HG03469 (cell line): ENCODE measurements around the gene BICRAL.
"Not testable (repeated sequence)": the region's sequence is repeated elsewhere in the genome, so short reads cannot be mapped to it uniquely, and the experiment has no call there.

ENCODE experiments used
- ATAC-seq: cut with Tn5 transposase; IDR thresholded peaks from one replicate; pipeline ENCODE4 v1.9.1; 2021; ENCODE audit warnings: mild to moderate bottlenecking, moderate library complexity, moderate number of reproducible peaks; ENCODE audit not compliant: unreplicated experiment

The BICRAL gene

DNA sequence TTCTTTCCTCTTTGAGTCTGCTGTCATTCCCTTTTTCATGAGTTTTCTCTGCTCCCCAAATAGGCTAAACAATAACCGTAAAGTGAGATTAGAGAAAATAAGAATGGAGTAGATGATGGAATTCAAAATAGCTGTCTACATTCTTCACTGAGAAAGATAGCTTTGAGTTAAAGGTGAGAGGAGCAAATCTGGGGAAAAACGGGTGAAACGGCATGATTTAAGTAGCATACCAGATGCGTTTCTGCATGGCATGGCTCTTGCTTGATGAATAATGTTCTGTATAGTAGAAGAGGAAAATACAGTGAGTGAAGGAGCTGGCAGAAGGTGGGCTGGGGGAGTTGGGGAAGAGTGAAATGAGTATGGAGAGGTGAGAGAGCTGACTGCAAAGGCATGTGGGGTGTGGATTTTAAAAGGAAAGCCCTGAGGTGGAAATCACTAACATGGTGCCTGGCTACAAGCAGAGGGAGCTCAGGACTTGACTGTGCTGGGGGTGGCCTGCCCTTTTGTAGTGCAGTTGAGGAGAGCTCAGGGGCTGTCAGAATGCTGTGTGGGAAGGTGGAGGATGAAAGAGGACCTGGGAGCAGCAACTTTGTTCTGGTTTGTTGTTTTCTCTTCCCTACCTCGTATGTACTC, 8.8 kb downstream of the BICRAL start:
- ATAC-seq: no peak

DNA sequence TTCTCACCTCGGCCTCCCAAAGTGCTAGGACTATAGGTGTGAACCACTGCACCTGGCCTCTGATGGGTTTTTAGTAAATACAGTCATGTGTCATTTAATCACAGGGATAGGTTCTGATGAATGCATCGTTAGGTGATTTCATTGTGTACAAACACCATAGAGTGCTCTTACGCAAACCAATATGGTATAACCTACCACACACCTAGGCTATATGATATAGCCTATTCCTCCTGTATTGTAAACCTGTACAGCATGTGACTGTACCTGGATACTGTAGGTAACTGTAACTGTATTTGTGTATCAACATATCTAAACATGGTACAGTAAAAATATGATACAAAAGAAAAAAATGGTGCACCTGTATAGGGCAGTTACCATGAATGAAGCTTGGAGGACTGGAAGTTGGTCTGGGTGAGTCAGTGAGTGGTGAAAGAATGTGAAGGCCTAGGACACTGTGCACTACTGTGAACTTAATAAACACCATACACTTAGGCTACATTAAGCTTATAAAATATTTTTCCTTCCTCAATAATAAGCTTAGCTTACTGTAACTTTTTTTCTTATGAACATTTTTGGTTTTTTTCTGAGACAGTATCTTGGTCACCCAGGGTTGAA, 10.0 kb downstream of the BICRAL start:
- no peak for ATAC-seq

DNA sequence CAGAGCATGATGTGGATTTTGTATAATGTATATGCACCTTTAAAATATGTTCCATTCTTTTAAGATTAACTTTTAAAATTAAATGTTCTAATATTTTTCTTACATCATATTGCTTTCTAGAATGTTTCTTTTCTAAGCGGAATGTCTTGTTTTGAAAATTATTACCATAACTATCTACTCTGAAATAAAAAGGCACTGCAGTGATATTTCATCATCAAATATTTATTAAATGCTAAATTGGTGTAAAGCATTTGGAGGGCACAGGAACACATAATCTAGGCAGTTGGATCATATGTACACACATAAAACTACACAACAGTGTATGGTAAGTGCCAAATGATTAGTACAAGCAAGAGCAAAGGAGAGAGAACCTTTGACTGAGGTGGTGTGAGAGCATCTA, 13.8 kb downstream of the BICRAL start:
- no peak for ATAC-seq

DNA sequence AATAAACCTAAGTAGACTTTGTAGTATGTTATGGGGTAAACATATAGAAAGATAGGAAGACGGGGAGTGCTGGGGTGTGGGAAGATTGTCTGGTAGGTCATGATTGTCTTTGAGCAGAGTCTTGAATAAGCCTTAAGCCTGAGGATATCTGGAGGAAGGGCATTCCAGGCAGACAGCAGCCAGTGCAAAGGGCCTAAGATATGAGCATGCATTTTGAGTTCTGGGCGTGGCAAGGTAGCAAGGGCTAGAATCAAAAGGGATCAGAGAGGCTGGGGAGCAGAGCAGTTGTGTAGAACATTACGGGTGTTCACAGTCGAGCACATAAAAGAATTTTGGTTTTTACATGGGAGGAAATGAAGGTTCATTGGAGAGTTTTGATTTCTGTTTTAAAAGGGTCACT, 14.3 kb downstream of the BICRAL start:
- ATAC-seq: no peak

DNA sequence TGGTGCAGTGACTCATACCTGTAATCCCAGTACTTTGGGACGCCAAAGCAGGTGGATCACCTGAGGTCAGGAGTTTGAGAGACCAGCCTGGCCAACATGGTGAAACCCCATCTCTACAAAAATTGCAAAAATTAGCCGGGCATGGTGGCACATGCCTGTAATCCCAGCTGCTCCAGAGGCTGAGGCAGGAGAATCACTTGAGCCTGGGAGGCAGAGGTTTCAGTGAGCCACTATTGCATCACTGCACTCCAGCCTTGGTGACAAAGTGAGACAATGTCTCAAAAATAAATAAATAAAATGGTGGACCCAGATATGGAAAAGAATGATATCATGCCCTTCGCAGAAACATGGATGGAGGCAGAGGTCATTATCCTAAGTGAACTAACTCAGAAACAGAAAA, 15.8 kb downstream of the BICRAL start:
- ATAC-seq: not testable (repeated sequence)

DNA sequence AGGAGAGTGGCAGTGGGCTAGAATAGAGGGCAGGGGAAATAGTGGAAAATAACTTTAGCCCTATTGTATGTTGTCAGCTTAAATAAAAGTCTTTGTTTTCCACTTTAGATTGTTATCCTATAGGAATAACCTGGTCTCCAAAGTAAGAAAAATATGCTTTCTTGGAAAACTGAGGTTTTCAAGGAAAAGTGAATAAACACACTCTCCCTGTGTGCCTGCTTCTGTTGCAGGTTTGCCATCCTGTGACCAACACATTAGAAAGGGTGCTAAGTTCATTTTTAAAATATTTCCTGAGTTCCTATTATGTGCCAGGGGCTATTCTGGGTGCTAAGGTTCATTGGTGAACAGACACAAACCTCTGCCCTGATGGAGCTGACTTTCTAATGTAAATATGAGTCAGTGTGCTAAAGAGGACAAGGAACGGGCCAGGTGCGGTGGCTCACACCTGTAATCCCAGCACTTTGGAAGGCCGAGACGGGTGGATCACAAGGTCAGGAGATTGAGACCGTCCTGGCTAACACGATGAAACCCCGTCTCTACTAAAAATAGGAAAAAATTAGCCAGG, 23.5 kb downstream of the BICRAL start:
- no peak for ATAC-seq

DNA sequence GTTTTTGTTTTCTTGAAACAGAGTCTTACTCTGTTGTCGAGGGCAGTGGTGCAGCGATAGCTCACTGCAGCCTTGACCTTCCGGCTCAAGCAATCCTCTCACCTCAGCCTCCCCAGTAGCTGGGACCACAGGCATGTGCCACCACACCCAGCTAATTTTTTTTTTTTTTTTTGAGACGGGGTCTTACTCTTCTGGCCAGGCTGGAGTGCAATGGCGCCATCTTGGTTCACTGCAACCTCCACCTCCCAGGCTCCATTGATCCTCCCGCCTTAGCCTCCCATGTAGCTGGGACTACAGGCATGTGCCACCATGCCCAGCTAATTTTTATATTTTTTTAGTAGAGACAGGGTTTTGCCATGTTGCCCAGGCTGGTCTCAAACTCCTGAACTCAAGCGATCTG, 24.5 kb downstream of the BICRAL start:
- ATAC-seq: not testable (repeated sequence)

DNA sequence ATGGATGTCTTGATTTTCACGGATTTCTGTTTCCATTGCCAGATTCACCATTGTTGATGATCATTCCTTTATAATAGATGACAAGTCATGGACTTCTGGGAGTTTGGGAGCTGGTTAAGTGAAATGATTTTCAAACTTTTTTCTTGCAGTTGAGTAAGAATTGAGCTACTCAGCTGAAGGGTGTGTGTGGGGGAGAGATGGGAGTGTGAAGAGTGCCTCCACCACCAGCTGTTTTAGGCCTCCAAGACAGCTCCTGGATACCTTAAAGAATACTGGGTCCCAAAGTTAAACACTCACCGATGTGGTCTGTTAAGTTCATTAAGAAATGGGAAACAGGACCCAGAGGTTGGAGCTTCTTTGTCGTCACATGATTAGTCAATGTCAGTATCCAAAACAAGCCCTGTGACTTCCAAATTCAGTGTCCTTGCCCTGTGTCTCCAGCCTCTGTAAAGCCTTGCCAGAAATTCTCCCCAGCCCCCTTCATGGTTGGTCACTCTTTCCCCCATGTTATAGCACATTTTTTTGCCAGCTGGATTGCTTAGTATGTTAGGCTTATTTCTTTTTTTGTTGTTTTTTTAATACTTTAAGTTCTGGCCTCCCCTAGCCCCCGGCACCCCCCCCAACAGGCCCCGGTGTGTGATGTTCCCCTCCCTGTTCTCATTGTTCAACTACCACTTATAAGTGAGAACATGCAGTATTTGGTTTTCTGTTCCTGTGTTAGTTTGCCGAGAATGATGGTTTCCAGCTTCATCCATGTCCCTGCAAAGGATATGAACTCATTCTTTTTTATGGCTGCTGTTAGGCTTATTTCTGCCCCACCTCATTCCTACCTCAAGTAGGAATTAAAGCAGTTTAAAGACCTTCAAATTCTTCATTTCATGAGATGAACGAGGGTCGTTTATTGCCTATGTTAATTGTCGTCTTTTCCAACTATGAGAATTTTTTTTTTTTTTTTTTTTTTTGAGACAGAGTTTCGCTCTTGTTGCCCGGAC, 26.9 kb downstream of the BICRAL start:
- ATAC-seq: no peak

DNA sequence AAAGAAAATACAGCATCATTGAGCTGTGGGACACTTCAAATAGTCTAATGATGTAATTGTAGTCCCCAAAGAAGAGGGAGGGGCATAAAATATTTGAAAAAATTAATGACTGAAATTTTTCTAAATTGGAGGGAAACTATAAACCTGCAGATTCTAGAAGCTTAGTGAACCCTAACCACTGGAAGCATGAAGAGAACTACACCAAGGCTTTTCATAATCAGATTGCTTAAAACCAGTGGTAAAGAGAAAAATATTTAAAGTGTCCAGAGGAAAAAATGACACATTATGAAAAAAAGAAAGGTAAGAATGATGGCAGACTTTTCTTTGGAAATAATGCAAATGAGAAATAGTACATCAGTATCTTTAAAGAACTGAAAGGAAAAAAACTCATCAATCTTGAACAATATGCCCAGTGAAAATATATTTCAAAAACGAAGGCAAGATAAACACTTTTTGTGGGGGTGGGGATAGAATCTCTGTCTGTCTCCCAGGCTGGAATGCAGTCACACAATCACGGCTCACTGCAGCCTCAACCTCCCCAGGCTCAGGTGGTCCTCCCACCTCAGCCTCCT, 31.3 kb downstream of the BICRAL start:
- no peak for ATAC-seq

DNA sequence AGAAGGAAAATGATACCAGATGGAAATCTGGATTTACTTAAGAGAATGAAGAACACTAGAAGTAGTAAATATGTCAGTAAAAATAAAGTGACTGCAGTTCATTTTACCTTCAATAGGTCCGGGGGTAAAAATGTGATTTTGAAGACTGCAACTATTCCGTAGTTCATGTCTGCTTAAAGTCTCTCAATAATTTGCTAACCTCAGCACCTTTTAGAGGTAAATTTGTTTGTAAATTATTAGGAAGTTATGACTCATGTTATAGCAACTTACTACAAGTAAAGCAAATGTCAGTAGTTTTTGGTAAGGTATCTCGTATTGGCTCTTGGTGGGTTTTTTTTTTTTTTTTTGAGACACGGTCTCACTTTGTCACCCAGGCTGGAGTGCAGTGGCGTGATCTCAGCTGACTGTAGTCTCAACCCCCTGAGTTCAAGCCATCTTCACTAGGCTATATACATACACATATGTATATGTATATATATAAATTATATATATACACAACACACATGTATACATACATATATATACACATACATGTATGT, 32.1 kb downstream of the BICRAL start:
- ATAC-seq: no peak

DNA sequence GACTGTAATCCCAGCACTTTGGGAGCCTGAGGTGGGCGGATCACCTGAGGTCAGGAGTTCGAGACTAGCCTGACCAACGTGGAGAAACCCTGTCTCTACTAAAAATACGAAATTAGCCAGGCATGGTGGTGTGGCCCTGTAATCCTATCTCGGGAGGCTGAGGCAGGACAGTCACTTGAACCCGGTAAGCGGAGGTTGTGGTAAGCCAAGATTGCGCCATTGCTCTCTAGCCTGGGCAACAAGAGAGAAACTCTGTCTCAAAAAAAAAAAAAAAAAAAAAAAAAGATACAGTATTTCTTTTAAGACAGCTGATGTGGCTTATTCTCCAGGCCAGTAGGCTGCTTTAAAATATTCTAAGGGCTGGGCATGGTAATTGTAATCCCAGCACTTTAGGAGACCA, 33.9 kb downstream of the BICRAL start:
- ATAC-seq: not testable (repeated sequence)

DNA sequence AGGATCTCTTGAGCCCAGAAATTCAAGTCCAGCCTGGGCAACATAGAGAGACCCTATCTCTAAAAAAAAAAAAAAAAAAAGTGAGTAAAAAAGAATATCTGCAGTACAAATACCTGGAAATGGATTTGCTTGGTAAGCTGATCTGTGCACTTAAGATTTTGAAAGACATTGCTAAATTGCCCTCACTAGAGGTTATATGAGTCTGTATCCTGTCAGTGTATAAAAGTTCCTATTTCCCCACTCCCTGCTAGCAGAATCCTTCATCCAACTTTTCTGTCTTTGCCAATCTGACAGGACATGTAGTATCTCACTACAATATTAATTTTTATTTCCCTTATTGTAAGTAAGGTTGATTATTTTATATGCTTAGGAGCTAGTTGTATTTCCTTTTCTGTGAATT, 36.1 kb downstream of the BICRAL start:
- ATAC-seq: no peak

DNA sequence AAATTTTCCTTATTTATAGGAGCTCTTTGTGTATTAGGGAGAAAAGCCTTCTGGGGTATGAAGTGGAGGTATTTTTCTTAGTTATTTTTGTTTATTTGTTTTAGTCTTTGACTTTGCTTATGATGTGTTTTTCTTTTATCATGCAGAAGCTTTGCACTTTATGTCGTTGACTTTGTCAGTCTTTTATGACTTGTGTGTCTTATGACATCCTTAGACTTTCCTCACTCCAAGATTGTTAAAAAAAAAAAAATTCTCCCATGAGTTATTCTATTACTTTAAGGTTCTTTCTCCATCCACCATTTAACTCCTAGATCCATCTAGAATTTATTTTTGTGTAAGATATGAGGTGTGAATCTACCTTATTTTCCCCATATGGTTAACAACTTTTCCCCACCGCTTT, 36.6 kb downstream of the BICRAL start:
- ATAC-seq: no peak

DNA sequence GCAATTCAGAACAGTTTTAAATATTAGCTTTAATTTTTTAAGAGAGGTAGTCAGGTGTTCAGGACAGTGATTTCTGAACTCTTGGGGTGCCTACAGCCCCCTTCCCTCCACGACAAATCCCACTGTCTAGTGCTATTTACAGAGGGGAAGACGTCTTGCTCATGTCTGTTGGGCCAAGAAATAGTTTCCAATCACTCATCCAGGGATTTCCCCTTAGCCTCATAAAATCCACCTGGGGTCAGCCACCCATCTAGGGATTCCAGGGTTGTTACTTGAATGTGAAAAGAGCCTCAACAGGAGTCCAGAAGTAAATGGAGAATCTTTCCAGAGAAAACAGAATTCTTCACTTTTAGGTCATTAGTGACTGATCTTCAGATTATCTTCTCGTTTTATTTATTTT, 37.0 kb downstream of the BICRAL start:
- no peak for ATAC-seq

DNA sequence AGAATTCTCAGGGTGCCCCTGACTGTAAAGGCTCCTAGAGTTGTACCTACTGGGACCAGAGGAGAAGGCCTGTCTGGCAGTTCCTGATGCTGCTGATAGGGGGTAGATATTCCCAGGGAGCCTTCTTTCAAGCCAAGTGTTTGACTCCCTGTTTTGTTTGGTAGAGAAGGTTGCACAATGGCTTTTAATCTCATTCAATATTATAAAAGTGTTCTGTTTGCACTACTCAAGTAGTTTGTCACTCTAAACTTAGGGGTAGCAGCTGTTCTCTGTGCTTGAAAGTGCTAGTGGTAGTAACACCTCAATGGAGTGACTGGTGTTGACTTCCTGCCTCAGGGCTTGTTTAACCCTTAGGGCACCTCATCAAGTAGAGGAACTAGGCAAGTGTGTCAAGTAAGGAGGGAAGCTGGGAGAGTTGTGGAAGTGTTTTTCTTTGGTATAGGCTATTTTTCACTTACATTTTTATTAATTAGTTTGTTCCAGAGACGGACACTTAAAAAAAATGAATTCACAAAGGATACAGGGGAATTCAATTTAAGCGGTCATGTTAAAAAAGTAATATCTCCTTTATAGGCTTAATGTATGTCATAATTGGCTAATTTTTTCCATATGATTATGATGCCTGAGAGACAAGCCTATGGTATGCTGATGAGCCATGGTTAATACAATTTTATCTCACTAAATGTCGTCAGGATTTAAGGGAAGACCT, 38.1 kb downstream of the BICRAL start:
- no peak for ATAC-seq

DNA sequence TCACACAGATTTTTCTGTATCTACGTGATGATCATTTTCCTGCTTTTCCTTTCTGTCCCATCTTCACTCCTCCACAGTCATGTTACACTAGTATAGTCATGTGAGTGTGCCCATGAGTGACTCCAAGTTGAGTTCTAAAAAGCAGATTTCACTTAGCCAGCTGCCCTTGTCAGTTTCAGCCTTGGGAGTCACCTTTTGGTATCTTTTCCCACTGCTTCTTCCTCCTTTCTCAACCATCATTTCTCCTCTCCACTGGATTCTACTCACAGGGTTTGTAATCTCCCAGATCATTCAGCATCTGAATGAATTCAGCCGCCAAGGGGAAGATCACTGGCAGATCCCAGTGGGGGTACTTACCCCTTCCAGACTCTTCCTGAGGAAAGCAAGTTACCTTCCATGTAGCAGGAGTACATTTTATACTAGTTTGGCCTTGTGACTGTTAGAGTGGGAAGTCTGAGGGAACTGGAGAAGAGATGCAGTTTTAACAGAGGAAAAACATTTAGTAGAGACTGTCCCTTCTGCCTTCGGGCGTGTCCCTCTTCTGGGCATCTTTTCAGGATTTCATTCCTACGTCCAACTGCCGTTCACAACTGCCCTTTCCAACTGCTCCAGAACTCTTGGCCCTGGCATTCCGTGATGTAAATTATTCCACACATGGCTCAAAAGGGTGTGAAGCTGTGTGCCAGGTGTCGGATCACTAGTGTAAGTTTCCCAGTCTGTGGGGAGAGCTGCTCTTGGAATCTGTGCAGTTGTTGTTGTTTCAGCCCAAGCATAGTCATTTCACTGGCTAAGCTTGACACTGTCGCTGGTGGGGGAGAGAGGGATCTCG, 38.9 kb downstream of the BICRAL start:
- ATAC-seq: no peak

DNA sequence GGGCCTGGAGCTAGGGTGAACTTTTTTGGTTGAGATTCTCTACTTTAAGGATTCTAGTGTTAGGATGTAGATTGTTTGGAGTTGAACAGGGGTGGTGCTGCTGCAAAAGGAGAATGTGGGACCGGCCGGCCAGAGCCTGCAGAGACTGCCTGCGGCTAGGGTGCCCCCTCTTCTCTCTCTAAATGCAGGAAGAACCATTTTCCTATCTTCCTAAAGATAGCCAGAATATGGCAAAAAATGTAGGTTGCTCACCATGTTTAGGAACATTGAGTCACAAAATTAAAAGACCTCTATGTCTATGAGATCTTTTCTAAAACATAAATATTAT, 39.5 kb downstream of the BICRAL start:
- no peak for ATAC-seq

DNA sequence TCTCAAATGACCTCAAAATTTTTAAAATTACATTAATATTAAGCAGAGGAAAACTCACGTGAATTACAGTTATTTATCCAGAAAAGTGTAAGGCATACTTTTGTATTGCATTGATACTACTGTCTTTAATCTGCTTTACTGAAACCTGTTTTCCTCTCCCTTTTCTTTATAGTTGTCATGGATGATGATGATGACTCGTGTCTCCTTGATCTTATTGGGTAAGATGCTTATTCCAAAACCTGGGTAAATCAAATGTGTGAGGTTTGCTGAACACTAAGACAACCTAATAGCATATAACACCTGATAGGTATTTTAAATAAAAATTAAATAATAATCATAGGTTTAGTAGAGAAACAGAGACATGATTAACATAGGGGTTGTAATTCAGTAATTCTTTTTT, 40.0 kb downstream of the BICRAL start:
- ATAC-seq: no peak

DNA sequence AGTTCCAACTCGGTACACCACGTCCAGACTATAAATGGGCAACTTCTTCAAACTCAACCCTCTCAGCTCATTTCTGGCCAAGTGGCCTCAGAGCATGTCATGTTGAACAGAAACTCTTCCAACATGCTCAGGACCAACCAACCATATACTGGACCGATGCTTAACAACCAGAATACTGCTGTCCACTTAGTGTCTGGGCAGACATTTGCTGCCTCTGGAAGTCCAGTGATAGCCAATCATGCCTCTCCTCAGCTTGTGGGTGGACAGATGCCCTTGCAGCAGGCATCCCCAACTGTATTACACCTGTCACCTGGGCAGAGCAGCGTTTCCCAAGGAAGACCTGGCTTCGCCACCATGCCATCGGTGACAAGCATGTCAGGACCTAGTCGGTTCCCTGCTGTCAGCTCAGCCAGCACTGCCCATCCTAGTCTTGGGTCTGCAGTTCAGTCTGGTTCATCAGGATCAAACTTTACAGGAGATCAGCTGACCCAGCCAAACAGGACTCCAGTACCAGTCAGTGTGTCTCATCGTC, 47.8 kb downstream of the BICRAL start:
- no peak for ATAC-seq
